ENCODE measurements around the gene PACSIN2. TPM values are rescaled to one million over a fixed set of nuclear protein-coding genes. Genes with fewer than 3 reads are reported as not detected.

The PACSIN2 gene
- total and polyA plus RNA-seq, 8 donors = 24.9 to 154 (median 71.6) TPM

DNA sequence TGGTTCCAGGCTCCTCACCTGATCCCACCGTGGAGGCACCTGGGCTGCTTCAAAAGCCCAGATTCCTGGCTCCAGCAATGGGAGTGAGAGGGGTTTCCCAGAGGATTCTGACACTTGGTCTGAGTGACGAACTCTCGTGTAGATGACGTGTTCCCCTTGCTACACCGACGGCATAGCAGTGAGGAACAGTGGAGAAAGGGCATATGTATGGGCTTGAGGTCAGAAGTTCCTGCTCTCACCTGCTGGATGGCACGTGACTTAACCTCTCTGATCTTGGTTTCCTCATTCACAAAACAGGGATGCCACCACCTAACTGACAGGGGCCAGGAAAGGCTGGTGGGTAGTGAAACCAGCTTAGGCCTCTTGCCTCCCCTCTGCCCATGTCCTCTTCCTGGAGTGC lies 127.8 kb downstream of the PACSIN2 start:
- Histone ChIP-seq H3K4me1 (peaks cover 20 to 70% (median 31%) of the 10 kb centered on the region in 4 donors), H3K27me3 (no peaks in the 10 kb centered on the region), H3K4me3 (no peak overlapping the region), H3K9me3 (no peaks in the 10 kb centered on the region), H3K36me3 (peaks cover 50 to 99% (median 92%) of the 10 kb centered on the region in 4 donors), H3K27ac (peak overlapping the region; percentile 77 to 93 (median 87))
- DNase-seq = no peak
- 37 to 59% (median 46%) methylated on average over 7 of the region's 7 CpGs for WGBS, 5 donors
- intact Hi-C loops (cut with DNase I; ENCODE audit: low total_unique reads) = no loop called here
- TF ChIP-seq POLR2AphosphoS5 (IDR thresholded peaks at IDR 0.05) = no peak
- TF ChIP-seq POLR2A (IDR thresholded peaks at IDR 0.05) = no peak
- TF ChIP-seq, protein P1, sequence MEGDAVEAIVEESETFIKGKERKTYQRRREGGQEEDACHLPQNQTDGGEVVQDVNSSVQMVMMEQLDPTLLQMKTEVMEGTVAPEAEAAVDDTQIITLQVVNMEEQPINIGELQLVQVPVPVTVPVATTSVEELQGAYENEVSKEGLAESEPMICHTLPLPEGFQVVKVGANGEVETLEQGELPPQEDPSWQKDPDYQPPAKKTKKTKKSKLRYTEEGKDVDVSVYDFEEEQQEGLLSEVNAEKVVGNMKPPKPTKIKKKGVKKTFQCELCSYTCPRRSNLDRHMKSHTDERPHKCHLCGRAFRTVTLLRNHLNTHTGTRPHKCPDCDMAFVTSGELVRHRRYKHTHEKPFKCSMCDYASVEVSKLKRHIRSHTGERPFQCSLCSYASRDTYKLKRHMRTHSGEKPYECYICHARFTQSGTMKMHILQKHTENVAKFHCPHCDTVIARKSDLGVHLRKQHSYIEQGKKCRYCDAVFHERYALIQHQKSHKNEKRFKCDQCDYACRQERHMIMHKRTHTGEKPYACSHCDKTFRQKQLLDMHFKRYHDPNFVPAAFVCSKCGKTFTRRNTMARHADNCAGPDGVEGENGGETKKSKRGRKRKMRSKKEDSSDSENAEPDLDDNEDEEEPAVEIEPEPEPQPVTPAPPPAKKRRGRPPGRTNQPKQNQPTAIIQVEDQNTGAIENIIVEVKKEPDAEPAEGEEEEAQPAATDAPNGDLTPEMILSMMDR (IDR thresholded peaks at IDR 0.05) = no peak
- TF ChIP-seq EP300 (IDR thresholded peaks at IDR 0.05) = no peak

DNA sequence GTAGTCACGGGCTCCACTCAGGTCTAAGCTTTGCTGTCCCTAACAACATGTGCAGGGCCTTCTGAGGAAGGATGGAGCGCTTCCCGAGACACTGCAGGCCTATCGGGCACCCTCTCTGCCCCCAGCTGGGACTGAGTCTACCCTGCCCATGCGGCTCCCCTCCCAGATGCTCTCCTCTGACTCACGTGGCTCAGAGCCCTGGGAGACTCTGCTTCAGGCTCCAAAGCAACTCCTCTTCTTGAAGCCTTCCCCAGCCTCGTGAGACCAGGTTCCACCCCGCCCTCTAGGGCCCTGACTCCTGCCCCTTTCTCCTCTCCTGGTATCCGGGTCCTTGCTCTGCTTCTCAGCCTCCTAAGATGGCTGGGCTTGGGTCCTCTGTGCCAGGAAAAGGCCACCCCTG lies 129.5 kb downstream of the PACSIN2 start:
- intact Hi-C loops (cut with DNase I; ENCODE audit: low total_unique reads) = no loop called here
- Histone ChIP-seq H3K27me3 (no peaks in the 10 kb centered on the region), H3K27ac (peak overlapping the region; percentile 10 to 46 (median 28)), H3K4me1 (peaks cover 12 to 53% (median 19%) of the 10 kb centered on the region in 4 donors), H3K36me3 (peaks cover 57 to 99% (median 99%) of the 10 kb centered on the region in 4 donors), H3K9me3 (no peaks in the 10 kb centered on the region), H3K4me3 (no peak overlapping the region)
- TF ChIP-seq EP300 (IDR thresholded peaks at IDR 0.05) (no peak), POLR2AphosphoS5 (IDR thresholded peaks at IDR 0.05) (no peak), POLR2A (IDR thresholded peaks at IDR 0.05) (no peak)
- TF ChIP-seq, protein P1 (IDR thresholded peaks at IDR 0.05) = no peak
- DNase-seq = no peak
- WGBS, 5 donors = 73 to 83% (median 81%) methylated on average over 6 to 9 of the region's 9 CpGs

DNA sequence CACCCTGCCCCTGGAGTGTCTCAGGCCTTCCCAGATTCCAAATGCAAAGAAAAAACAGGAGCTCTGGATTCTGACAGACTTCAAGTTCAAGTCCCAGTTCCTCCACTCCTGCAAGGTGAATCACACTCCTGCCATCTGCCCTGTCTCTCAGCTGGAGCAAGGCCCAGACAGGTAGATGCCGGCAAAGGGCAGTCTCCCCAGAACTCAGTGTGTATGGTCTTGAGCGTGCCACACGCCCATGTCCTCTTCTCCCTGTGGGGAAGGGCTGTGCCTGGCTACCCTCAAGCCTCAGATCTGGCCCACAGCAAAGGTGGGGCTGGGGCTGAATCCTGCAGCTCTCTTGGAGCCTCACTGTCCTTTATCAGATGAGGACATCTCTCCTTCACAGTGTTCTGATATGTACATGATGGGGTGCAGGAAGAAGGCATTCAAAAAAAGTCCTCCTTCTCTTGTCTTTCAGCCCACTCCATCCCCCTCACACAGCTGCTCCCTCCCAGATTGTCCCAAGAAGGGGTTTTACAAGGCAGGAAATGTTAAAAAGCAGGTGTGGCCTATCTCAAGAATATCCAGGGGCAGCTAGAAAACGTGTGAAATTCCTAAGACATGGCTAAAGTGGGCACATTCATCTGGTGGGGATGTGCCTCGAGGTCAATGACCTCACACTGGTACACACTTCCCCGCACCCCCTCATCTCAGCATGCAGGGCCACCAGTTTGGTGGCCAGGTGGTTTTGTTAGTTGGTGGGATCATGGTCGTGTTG lies 130.2 kb downstream of the PACSIN2 start:
- WGBS, 5 donors = 68 to 83% (median 77%) methylated on average over 7 of the region's 7 CpGs
- H3K27me3 ChIP-seq = no peaks in the 10 kb centered on the region
- no peak for TF ChIP-seq POLR2A (IDR thresholded peaks at IDR 0.05)
- TF ChIP-seq, protein P1 (IDR thresholded peaks at IDR 0.05) = no peak
- no peak for TF ChIP-seq EP300 (IDR thresholded peaks at IDR 0.05)
- TF ChIP-seq POLR2AphosphoS5 (IDR thresholded peaks at IDR 0.05) = no peak
- no peak overlapping the region for H3K4me3 ChIP-seq
- H3K27ac ChIP-seq = peak overlapping the region in 4 of 5 donors; percentile 10 to 46 (median 24)
- DNase-seq = no peak
- H3K36me3 ChIP-seq = peaks cover 59 to 99% (median 99%) of the 10 kb centered on the region in 4 donors
- intact Hi-C loops (cut with DNase I; ENCODE audit: low total_unique reads) = no loop called here
- peaks cover 12 to 49% (median 18%) of the 10 kb centered on the region in 4 donors for H3K4me1 ChIP-seq
- H3K9me3 ChIP-seq = no peaks in the 10 kb centered on the region

DNA sequence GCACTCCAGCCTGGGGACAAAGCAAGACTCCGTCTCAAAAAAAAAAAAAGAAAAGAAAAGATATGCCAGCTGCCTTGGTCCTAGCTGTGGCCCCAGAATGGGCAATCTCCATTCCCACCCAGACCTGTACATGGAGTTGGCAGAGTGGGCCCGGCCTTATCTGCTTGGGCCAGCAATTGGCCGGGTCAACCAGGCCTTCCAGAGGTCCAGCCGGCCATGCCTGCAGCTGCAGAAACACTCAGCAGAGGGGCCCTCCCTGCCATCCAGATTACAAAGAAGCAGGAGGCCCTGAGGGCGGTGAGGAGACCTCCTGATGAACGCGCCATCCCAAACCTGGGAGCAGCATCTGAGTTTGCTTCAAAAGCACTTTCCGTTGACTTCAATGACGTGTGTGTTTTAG lies 131.0 kb downstream of the PACSIN2 start:
- no peaks in the 10 kb centered on the region for H3K27me3 ChIP-seq
- DNase-seq = no peak
- peaks cover 57 to 100% (median 99%) of the 10 kb centered on the region in 4 donors for H3K36me3 ChIP-seq
- WGBS, 5 donors = 71 to 88% (median 77%) methylated on average over 8 to 9 of the region's 9 CpGs
- peaks cover 12 to 45% (median 17%) of the 10 kb centered on the region in 4 donors for H3K4me1 ChIP-seq
- intact Hi-C loops (cut with DNase I; ENCODE audit: low total_unique reads) = no loop called here
- H3K4me3 ChIP-seq = no peak overlapping the region
- peak overlapping the region in 1 of 5 donors; percentile 10 for H3K27ac ChIP-seq
- TF ChIP-seq, protein P1 (IDR thresholded peaks at IDR 0.05) = no peak
- TF ChIP-seq POLR2A (IDR thresholded peaks at IDR 0.05) = no peak
- TF ChIP-seq EP300 (IDR thresholded peaks at IDR 0.05) = no peak
- no peak for TF ChIP-seq POLR2AphosphoS5 (IDR thresholded peaks at IDR 0.05)
- H3K9me3 ChIP-seq = no peaks in the 10 kb centered on the region
